NCI-H146 treated with DMSO at 0.1 percent for 48 hours (cell line): ENCODE data around the gene AIF1.

Source experiments
- DNase-seq: peaks from one replicate; lab custom pipeline; 2025; ENCODE audit not compliant: unreplicated experiment; lab: John Stamatoyannopoulos, UW

AIF1 gene

DNA sequence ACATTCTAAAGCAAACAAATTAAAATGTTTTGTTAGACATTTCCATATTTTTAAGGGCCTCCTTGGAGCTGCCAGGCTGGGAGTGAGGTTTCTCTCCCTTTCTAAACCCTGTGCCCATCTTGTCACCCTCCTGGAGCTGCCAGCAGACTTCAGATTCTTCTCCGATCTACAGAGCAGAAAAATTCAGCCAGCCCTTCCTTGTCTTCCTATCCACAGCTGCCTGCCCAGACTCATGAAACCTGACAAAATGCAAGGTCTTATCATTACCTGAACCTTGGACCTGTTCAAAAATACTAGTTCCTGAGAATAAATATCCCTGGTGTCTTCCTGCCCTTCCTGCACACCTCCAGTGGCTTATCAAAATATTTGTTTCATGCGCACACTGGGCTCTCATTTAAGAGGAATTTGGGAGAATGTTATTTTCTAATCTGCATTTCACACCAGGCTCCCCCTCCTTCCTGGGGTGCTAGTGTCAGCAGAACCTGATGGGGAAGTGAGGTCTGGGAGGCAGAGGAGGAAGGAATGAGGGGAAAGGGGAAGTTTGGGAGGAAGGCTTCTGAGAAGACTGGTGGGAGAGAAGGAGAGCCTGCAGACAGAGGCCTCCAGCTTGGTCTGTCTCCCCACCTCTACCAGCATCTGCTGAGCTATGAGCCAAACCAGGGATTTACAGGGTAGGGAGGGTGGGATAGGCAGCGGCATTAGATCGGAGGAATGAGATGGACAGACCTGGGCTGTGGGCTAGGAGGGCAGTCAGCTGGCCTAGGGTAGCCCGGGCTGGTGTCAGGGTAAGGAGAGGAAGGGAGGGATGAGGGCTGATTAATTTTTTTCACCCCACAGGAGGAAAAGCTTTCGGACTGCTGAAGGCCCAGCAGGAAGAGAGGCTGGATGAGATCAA is at the start of gene AIF1:
AIF1 (plus strand) TSS at position 551 of the 895 bp plus-strand sequence; CDS start at position 647, 96 bp downstream.
- DNase-seq = no peak

- no peak for DNase-seq
These were observed 47.3 kb upstream of the AIF1 start for GRCh38 chr6:31567531-31568370.

DNA sequence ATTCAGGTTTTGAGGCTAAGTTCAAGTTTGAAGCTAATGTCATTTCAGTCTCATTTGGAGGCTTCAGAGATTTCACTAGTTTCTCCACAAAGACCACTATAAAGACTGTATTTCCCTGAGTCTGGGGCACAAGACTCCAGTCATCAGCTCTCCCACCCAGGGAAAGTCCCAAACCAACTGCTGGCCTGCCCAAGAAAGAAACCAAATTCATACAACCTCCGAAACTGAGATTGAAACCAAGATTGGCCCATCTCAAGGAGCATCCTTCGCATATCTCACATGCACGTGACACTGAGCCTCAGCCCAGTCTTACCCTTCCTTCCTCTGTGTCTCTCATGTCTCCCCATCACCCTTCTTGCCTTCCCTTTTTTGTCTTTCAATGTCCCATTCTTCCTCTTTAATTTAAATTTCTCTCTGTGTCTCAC is 46.5 kb upstream of the AIF1 start:
- no peak for DNase-seq

DNA sequence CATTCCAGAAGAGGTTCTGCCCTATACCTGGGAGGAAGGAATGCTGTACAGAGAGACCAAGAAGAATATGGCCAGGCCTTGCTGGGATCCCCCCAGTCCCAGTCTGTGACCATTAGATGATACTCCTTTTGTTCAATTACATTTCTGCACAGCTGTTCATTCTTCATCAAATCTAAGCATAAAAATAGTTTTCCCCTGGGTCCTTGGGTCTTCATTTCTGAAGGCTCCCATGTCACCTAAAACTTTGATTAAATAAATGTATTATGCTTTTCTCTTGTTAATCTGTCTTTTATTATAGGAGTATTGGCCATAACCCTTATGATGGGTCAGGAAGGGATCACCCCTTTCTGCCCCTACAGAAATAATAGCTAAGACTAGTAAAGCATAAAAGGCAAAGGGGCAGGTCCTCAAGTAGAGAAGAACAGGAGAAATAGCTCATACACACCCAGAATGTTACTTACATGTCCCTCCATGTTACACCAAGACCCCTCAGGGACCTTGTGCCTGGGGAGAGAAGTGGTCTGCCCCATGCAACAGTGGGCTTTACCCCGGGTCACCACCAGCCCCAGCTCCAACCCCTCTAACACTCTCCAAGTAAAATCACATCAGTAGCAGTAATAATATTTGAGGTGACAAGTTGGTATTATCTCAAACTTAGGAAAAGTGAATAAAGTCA is 45.0 kb upstream of the AIF1 start:
- no peak for DNase-seq

GRCh38 chr6:31572041-31572911 is 42.8 kb upstream of the AIF1 start, which contains the start of gene LTA:
Gene LTA (plus strand): TSS chr6:31572289. CDS start chr6:31572743, 454 bp downstream.
- DNase-seq = no peak

DNA sequence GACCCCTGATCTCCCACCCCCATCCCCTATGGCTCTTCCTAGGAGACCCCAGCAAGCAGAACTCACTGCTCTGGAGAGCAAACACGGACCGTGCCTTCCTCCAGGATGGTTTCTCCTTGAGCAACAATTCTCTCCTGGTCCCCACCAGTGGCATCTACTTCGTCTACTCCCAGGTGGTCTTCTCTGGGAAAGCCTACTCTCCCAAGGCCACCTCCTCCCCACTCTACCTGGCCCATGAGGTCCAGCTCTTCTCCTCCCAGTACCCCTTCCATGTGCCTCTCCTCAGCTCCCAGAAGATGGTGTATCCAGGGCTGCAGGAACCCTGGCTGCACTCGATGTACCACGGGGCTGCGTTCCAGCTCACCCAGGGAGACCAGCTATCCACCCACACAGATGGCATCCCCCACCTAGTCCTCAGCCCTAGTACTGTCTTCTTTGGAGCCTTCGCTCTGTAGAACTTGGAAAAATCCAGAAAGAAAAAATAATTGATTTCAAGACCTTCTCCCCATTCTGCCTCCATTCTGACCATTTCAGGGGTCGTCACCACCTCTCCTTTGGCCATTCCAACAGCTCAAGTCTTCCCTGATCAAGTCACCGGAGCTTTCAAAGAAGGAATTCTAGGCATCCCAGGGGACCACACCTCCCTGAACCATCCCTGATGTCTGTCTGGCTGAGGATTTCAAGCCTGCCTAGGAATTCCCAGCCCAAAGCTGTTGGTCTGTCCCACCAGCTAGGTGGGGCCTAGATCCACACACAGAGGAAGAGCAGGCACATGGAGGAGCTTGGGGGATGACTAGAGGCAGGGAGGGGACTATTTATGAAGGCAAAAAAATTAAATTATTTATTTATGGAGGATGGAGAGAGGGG is 41.6 kb upstream of the AIF1 start:
- DNase-seq = no peak

GRCh38 chr6:31574106-31575061 is 40.6 kb upstream of the AIF1 start:
- no peak for DNase-seq

DNA sequence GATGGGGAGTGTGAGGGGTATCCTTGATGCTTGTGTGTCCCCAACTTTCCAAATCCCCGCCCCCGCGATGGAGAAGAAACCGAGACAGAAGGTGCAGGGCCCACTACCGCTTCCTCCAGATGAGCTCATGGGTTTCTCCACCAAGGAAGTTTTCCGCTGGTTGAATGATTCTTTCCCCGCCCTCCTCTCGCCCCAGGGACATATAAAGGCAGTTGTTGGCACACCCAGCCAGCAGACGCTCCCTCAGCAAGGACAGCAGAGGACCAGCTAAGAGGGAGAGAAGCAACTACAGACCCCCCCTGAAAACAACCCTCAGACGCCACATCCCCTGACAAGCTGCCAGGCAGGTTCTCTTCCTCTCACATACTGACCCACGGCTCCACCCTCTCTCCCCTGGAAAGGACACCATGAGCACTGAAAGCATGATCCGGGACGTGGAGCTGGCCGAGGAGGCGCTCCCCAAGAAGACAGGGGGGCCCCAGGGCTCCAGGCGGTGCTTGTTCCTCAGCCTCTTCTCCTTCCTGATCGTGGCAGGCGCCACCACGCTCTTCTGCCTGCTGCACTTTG is 39.6 kb upstream of the AIF1 start, which contains the start of gene TNF:
TNF (plus strand) TSS at position 231 of the 567 bp plus-strand sequence; CDS start at position 408, 177 bp downstream.
- DNase-seq = no peak

GRCh38 chr6:31575952-31576685 is 38.9 kb upstream of the AIF1 start:
- no peak for DNase-seq

- DNase-seq = no peak
These were observed 38.0 kb upstream of the AIF1 start for GRCh38 chr6:31576897-31577578.

DNA sequence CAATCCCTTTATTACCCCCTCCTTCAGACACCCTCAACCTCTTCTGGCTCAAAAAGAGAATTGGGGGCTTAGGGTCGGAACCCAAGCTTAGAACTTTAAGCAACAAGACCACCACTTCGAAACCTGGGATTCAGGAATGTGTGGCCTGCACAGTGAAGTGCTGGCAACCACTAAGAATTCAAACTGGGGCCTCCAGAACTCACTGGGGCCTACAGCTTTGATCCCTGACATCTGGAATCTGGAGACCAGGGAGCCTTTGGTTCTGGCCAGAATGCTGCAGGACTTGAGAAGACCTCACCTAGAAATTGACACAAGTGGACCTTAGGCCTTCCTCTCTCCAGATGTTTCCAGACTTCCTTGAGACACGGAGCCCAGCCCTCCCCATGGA is 37.5 kb upstream of the AIF1 start:
- DNase-seq = no peak

- DNase-seq = no peak
These were observed 36.6 kb upstream of the AIF1 start for GRCh38 chr6:31578184-31579118.

DNA sequence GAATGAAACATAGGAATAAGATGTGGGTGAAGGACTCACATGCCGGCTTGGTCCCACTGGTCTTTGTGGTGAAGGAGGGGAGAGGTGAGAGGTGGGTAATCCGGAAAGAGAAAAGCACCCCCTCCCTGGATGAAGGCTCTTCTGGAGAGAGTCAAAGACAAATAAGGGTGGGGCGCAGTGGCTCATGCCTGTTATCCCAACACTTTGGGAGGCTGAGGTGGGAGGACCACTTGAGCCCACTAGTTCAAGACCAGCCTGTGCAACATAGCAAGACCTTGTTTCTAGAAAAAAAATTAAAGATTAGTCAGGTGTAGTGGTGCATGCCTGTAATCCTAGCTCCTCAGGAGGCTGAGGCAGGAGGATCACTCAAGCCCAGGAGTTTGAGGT is 35.9 kb upstream of the AIF1 start:
- no peak for DNase-seq

DNA sequence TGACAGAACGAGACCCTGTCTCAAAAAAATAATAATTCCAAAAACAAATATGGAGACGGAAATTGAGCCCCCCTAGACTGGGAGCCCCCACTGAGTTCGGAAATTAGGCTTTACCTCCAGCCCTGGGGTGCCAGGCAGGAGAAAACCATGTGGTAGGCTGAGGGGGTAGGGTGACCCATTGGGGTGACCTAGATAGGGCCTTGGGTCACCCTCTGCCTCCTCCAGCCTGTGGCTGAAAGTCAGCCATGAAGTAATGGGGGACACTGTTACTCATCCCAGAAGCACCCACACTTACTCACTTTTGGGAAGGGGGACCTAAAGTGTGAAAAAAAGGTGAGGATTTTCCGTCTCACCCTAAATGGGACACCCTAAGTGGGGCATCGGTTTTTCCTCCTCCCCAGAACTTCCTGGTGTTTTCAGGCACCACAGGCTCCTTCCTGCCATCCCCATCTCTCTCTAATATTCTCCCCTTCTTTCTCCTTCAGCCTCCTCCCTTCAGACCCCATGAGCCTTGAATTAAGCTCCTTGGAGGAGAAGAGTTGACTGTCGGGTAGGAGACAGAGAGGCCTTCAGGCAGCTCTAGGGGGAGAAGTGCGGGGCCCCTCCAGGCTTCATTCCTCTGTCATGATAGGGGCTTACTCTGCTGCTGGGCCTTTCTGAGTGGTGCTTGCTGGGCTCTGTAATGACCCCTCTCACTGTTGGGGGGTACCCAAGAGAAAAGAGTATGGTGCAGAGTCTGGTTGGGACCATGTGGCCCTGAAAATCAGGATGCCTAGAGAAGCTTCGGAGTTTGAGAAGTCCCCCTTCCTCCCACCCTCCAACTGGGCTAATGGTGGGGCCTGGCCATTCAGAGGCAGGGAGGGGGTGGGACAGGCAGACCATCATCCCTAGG is 35.2 kb upstream of the AIF1 start:
- no peak for DNase-seq

DNA sequence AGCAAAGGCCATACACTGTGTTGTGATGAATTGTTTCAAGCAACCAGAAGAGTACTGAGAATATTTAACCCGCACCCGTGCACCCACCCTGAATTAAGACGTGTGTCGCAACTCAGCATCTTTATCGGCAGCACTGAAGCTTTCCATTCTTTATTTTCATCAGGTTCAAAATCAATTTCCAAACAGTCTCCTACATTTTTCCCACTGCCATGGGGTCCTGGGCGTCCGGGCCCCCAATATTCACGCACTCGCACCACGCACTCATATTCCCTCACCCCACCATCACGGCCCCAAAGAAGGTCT is 34.6 kb upstream of the AIF1 start:
- DNase-seq = no peak
